Urinary bladder (tissue), 4 donors: ENCODE measurements around the gene TCF7L1. TPM values are rescaled to one million over a fixed set of nuclear protein-coding genes. Genes with fewer than 3 reads are reported as not detected.
"Not testable (repeated sequence)": the region's sequence is repeated elsewhere in the genome, so short reads cannot be mapped to it uniquely, and the experiment has no call there.

Experiments used
- DNase-seq: peaks from one replicate; pipeline ENCODE4 v3.0.0-alpha.2; 2015; ENCODE audit errors: extremely low spot score
- H3K27ac ChIP-seq: one replicate; pipeline ENCODE4 v1.5.1; 2013; ENCODE audit warnings: low read depth, mild to moderate bottlenecking, moderate library complexity
- H3K36me3 ChIP-seq: one replicate; pipeline ENCODE4 v1.6.1; 2013; ENCODE audit warnings: mild to moderate bottlenecking, moderate library complexity; ENCODE audit not compliant: insufficient read depth
- H3K4me1 ChIP-seq: one replicate; pipeline ENCODE4 v1.6.1; 2013; ENCODE audit warnings: mild to moderate bottlenecking, moderate library complexity; ENCODE audit not compliant: insufficient read depth
- H3K4me3 ChIP-seq: one replicate; pipeline ENCODE4 v1.5.1; 2013; ENCODE audit warnings: low read depth, low read length
- WGBS: extraction: QIAGEN DNeasy Blood & Tissue Kit; methylation state at CpG from one replicate; pipeline ENCODE4 v1.1.7; 2013; 5-methylcytosine and 5-hydroxymethylcytosine counted together
- polyA plus RNA-seq: library from polyadenylated mRNA; stranded (reverse); fragments of 200-250 nt; gene quantifications from one replicate; pipeline ENCODE4 v1.2.3, GENCODE V29; 2013
- total RNA-seq: library from RNA; depleted of rRNA; stranded (reverse); fragments of >200 nt; gene quantifications from one replicate; pipeline ENCODE4 v1.2.3, GENCODE V29; 2014
- donor health status: healthy with polysubstance abuse.
- donor health status: healthy.

Gene TCF7L1
- total and polyA plus RNA-seq, 2 donors: 9.2 to 20.9 TPM

DNA sequence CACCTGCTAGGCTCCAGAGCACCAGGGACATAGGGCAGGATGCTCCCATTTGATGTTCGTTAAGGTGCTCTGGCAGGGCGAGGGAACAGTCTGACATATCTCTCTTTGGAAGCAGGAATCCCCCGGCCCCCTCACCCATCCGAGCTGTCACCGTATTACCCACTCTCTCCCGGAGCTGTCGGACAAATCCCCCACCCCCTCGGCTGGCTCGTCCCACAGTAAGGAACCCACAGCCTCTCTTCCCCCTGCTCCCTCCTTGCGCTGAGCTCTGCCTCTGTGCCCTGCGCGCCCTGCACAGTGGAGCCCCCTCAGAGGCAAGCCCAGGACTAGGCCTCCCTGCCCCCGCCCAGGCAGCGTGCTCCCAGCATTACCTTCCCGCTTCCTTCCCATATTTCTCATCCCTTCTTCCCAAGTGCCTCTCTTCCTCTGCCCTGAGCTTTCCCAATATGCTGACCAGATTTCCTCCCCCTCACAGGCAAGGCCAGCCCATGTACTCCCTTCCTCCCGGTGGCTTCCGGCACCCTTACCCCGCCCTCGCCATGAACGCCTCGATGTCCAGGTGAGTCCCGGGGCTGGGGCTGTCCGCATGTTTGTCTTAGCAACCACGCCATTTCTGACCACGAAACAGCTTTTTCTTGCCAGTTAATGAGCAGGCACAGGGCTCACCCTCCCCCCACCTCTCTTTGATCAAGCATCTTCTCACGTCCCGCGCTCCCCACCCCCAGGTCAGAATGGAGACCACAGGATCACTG lies 170.8 kb downstream of the TCF7L1 start:
- no peaks in the 10 kb centered on the region for H3K36me3 ChIP-seq
- 89% methylated on average over 28 of the region's 28 CpGs for WGBS
- no peaks in the 10 kb centered on the region for H3K4me1 ChIP-seq
- no peak overlapping the region for H3K27ac ChIP-seq
- no peak for DNase-seq
- H3K4me3 ChIP-seq: no peak overlapping the region

DNA sequence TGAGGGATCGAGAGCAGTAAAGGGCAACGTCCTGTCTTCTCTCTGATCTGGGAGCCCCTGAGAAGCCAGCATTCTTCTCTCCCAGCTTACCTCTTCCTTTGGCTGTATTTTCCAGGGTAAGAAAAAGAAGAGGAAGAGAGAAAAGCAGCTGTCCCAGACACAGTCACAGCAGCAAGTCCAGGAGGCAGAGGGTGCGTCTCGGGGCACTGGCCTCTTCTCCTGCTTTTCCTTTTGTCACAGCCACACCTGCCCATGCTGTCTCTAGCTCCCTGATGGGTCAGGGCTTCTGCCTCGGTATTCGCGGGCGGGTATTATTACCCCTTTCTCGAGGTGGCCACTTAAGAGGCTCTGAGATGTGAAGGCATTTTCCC lies 174.3 kb downstream of the TCF7L1 start:
- no peak overlapping the region for H3K4me3 ChIP-seq
- no peak for DNase-seq
- WGBS: 86% methylated on average over 9 of the region's 9 CpGs
- no peaks in the 10 kb centered on the region for H3K36me3 ChIP-seq
- H3K27ac ChIP-seq: no peak overlapping the region
- no peaks in the 10 kb centered on the region for H3K4me1 ChIP-seq

DNA sequence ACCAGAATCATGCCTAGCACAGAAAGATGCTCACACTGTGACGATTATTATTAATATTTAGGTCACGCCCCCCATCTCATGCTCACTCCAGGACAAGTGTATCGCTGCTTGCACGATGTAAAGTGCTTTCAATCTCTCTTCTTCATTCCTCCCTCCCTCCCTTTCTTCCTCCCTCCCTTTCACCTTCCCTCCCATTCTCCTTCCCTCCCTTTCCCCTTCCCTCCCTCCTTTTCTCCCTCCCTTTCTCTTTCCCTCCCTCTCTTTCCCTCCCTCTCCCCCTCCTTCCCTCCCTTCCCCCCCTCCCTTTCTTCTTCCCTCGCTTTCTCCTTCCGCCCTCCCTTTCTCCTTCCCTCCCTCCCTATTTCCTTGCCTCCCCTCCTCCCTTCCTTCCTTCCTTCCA lies 175.0 kb downstream of the TCF7L1 start:
- 80% methylated on average over 6 of the region's 6 CpGs for WGBS
- DNase-seq: no peak
- H3K27ac ChIP-seq: no peak overlapping the region
- no peak overlapping the region for H3K4me3 ChIP-seq
- no peaks in the 10 kb centered on the region for H3K36me3 ChIP-seq
- H3K4me1 ChIP-seq: no peaks in the 10 kb centered on the region

DNA sequence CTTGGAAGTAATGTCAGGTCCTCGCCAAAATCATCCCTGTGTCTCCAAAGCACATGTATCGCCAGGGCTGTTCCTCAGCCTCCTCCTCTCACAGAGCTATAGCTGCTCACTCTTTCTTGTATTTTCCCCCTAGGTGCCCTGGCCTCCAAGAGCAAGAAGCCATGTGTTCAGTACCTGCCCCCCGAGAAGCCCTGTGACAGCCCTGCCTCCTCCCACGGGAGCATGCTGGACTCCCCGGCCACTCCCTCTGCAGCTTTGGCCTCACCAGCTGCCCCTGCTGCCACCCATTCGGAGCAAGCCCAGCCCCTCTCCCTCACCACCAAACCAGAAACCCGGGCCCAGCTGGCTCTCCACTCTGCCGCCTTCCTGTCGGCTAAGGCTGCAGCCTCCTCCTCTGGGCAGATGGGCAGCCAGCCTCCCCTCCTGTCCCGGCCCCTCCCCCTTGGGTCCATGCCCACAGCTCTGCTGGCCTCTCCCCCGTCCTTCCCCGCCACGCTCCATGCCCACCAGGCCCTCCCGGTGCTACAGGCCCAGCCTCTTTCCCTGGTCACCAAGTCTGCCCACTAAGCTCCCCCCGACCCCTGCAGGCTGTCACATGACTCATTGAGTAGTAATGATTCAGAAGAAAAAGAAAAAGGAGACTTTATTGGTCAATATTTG lies 175.8 kb downstream of the TCF7L1 start:
- Histone ChIP-seq H3K36me3 (no peaks in the 10 kb centered on the region), H3K4me1 (no peaks in the 10 kb centered on the region), H3K4me3 (no peak overlapping the region), H3K27ac (no peak overlapping the region)
- no peak for DNase-seq
- WGBS: 38% methylated on average over 15 of the region's 15 CpGs

DNA sequence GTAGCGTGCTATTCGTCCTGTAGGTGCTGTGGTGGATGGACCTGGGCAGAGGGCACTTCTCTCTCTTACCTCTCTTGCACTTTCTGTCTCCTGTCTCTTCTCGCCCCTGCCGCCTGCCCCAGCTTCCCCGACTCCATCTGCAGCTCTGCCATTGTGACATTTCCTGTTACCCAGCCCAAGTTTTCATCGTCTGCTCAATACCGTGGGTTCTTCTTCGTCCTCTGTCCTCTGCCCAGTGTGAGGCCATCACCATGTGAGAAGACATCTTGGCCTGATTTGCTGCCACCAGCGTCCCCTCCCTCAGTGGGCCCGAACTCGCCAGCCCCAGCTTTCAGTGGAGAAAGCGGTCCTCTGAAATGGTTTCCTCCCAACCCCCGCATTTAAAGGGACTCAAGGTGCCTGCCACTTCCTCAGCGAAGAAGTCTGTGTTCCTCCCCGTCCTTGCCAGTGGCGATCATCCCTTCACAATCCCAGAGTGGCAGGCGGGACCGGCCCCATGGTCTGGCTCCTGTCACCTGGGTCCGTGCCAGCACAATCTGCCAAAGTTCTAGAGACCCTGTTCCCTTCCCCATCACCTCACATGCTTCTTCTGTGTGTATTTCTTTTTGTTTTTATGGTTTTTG lies 176.6 kb downstream of the TCF7L1 start:
- H3K27ac ChIP-seq: no peak overlapping the region
- no peaks in the 10 kb centered on the region for H3K36me3 ChIP-seq
- H3K4me3 ChIP-seq: no peak overlapping the region
- no peak for DNase-seq
- 64% methylated on average over 19 of the region's 19 CpGs for WGBS
- H3K4me1 ChIP-seq: no peaks in the 10 kb centered on the region

DNA sequence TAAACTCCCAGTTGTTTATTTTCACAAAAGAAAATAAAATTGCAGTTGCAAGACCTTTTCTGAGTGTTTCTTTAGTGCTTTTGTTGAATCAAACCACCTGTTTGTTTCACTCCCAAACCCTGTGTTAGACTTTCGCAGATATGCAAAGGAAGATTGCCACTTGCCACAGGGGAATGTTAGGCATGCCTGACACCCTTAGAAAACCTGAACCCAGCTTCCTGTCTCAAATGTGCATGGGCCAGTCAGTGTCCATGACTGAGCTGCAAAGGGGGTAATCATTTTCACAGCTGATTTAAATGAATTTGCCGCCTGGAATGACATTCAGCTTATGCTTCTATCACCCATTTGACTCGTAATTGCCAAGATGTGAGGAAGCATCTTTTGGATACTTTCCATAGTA lies 177.1 kb downstream of the TCF7L1 start:
- 75% methylated on average over 3 of the region's 3 CpGs for WGBS
- H3K4me3 ChIP-seq: no peak overlapping the region
- no peak overlapping the region for H3K27ac ChIP-seq

DNA sequence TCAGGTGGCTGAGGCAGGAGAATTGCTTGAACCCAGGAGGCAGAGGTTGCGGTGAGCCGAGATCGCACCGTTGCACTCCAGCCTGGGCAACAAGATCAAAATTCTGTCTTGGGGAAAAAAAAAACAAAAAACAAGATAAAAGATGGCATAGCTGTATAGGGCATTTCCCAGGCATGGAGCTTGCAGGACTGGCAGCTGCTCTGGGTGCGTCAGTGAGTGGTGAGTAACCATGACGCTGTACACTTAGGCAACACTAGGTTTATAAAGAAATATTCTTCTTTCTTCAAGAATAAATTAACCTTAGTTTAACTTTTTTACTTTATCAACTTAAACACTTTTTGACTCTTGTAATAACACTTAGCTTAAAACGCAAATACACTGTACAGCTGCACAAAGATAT lies 179.2 kb downstream of the TCF7L1 start:
- no peaks in the 10 kb centered on the region for H3K36me3 ChIP-seq
- DNase-seq: no peak
- 86% methylated on average over 7 of the region's 7 CpGs for WGBS
- no peak overlapping the region for H3K27ac ChIP-seq
- no peak overlapping the region for H3K4me3 ChIP-seq
- H3K4me1 ChIP-seq: no peaks in the 10 kb centered on the region

More for the DNA sequence above, 177.1 kb downstream of the TCF7L1 start:
- no peaks in the 10 kb centered on the region for H3K4me1 ChIP-seq
- DNase-seq: no peak
- H3K36me3 ChIP-seq: no peaks in the 10 kb centered on the region

DNA sequence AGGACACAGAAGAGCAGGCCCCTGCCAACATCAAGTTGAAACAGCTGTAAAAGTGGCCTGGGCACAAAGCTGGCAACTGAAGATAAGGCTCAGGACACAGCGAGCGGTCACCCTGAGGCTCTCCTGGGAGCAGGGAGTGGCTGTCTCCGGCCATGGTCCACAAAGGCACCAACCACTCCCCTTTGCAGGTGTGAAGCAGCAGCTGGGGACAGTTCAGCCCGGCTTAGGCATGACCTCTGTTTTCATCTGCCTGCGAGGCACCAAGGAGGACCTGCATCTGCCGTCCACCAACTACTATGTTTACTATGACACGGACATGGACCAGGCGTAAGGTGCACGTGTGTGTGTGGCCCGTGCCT lies 181.7 kb downstream of the TCF7L1 start:
- DNase-seq: no peak
- Histone ChIP-seq H3K27ac (no peak overlapping the region), H3K36me3 (no peaks in the 10 kb centered on the region), H3K4me3 (no peak overlapping the region), H3K4me1 (no peaks in the 10 kb centered on the region)
- 84% methylated on average over 10 of the region's 10 CpGs for WGBS

DNA sequence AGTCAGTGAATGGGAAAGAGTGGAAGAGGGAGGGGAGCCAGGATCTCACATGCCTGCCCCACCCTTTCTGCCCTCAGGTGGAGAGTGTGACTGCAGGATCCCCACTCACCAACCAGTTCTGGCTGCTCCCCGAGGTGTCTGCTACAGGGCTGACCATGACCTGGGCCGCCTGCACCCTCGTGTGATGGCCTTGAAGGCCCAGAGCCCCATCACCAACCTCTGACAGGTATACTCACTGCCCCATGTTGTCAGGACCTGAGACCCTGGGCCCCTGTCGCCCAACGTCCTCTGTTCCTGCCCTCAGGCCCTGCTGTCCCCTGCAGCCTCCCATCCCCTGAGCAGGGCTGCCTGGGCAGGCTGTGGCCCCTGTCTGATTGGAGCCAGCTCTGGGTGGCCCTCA lies 182.7 kb downstream of the TCF7L1 start:
- DNase-seq, H3K36me3 ChIP-seq, H3K4me3 ChIP-seq, H3K27ac ChIP-seq, H3K4me1 ChIP-seq: not testable (repeated sequence)
- 64% methylated on average over 4 of the region's 5 CpGs for WGBS

DNA sequence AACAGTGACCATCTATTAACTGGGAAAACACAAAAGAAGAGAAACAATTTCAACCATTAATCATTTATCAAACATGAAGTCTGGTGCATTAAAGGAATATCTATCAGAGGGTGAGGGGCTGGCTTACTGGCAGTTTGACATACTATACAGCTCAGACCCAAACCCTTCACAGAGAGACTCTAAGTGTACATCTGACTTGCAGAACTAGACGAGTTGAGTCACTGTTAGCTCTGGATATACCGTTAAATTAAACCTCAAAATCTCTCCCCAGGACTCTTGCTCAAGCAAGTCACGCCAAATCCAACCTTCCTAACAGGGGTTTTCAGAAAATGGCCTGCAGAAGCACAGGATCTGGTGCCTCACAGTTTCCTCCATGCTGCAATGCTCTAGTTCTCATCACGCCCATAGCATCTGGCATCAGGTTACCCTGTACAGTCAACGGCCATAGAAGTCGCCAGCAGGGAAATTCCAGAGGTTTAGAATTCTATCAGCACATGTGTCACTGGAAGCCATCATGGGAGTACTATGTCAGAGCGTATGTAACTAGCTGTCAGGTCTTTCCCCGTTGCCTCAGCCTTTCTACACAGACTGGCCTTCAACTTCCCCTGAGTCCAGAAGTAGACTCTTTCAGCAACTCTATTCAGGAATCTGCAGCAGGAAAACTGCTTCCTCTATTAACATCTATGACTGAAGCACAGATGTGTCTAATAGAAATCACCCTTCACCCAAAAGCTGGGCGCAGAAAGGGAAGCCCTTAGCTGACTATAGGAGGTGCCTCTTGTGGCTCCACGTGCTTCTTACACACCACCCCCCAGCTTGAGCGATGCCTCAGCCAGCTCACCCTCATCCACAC lies 185.3 kb downstream of the TCF7L1 start:
- H3K4me1 ChIP-seq: peaks cover 2% of the 10 kb centered on the region
- DNase-seq: no peak
- no peaks in the 10 kb centered on the region for H3K36me3 ChIP-seq

DNA sequence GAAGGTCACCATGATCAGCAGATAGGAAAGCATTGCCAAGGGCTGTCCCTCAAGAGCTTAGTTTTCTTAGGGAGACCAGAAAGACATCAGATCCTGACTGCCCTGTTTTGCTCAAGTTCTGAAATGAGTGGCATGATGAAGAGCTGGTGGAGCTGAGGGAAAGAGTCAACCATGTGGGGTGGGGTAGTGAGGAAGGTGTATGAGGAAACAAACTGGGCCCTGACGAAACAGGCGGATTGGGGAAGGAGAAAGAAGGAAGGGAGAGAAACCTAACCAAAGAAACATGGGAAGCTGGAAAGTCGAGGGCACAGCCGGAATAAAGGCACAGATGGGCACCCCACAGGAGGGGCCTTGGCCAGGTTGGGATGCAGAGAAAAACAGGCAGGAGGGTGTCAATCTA lies 186.6 kb downstream of the TCF7L1 start:
- no peak overlapping the region for H3K4me3 ChIP-seq
- WGBS: 93% methylated on average over 4 of the region's 4 CpGs
- H3K36me3 ChIP-seq: no peaks in the 10 kb centered on the region
- no peak overlapping the region for H3K27ac ChIP-seq
- no peak for DNase-seq
- peaks cover 2% of the 10 kb centered on the region for H3K4me1 ChIP-seq

More for the DNA sequence above, 185.3 kb downstream of the TCF7L1 start:
- Histone ChIP-seq H3K4me3 (no peak overlapping the region), H3K27ac (no peak overlapping the region)
- WGBS: 62% methylated on average over 11 of the region's 11 CpGs

DNA sequence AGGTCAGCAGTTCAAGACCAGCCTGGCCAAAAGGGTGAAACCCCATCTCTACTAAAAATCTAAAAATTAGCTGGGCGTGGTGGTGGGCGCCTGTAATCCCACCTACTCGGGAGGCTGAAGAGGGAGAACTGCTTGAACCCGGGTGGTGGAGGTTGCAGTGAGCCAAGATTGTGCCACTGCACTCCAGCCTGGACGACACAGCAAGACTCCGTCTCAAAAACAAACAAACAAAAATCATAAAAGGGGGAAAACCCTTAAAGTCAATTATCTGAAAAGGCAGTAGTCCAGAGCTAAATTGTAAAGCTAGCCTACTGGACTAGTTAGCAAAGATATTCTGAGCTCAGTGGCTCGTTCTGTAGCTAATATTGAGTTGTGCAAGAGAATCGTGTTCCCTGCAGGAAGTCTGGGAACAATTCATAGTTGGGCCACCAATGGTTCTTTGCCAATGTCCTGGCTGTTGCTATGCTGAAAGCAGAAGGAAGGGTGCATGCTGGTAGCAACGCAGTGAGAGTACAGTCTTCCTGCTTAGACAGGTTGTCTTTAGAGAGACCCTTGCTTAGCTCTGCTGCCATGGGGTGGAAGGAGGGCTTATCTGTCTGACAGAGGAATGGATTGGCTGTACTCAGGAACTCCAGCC lies 190.3 kb downstream of the TCF7L1 start:
- DNase-seq: no peak
- Histone ChIP-seq H3K27ac (no peak overlapping the region), H3K4me1 (peaks cover 2% of the 10 kb centered on the region), H3K36me3 (no peaks in the 10 kb centered on the region), H3K4me3 (no peak overlapping the region)
- 87% methylated on average over 9 of the region's 9 CpGs for WGBS

DNA sequence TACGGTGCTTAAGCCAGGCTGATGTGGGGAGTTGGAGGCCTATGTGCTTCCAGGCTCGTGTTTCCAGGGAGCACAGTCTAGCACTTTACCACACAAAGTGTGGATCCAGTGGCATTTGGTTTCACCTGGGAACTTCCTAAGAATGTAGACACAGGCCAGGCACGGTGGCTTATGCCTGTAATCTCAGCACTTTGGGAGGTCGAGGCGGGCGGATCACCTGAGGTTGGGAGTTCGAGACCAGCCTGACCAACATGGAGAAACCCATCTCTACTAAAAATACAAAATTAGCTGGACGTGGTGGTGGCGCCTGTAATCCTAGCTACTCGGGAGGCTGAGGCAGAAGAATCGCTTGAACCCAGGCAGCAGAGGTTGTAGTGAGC lies 190.8 kb downstream of the TCF7L1 start:
- not testable (repeated sequence) for H3K36me3 ChIP-seq, DNase-seq, H3K4me1 ChIP-seq, H3K27ac ChIP-seq, H3K4me3 ChIP-seq
- 93% methylated on average over 11 of the region's 11 CpGs for WGBS
